Medulla oblongata (tissue), 1 donor: ENCODE data around the gene RBMS3.
A peak's percentile ranks its signal among the peaks of the same experiment; 100 is the strongest.
"Not testable (repeated sequence)": the region's sequence is repeated elsewhere in the genome, so short reads cannot be mapped to it uniquely, and the experiment has no call there.

ENCODE experiments used
- DNase-seq: peaks from one replicate; pipeline ENCODE4 v3.0.0-alpha.2; 2015; ENCODE audit errors: extremely low spot score

The RBMS3 gene

GRCh38 chr3:29312395-29312794 is 31.5 kb downstream of the RBMS3 start:
- DNase-seq, result no peak

- DNase-seq, result no peak
Observed at GRCh38 chr3:29312960-29313452, 32.1 kb downstream of the RBMS3 start.

DNA sequence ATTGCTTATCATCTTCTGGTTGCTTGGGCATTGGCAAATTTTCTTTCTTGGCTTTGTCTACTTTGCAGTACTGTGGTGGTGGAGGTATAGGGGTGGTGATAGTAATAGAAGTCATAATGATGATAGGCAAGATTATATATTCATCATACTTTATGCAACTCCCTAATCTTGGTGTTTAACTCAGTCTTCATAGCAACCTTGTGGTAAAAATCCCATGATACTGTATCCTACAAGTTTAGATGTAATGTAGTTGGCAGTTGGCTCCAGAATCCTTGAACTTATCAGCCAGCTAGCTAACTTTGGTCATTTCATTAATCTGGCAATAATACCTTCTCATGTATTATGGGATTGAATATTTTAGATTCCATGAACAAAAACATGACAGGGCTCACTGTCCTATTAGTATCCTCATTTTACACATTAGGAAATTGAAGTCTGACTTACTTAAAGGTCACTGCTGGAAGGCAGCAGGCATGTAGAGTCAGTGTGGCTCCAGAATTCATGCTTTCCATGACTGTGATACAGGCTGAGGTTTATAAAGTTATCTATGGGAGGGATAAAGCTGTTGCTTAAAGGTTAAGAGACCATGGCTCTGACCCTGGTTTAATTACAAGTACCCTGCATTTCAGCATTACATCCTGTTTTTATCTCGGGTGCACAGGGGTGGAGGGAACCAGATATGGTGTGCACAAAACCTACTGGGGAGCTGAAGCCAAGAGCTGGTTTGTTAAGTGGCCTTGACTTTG is 33.3 kb downstream of the RBMS3 start:
- no peak for DNase-seq

DNA sequence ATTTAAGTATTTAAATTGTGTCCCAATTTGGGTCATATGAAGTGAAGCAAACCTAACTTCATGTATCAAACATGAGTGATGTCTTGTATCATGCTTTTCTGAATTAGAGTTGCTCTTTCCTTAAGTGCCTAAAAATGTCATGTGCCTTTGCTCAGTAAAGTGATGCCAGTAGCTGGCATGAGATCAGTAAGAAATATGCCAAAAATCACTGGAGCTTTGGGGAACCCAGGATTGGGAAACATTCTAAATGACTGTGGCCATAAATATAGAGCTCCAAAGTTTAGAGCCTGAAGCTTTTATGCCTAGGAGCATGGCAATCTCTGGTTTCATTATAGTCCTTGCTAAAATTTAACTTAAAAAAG is 33.8 kb downstream of the RBMS3 start:
- DNase-seq, result no peak

DNA sequence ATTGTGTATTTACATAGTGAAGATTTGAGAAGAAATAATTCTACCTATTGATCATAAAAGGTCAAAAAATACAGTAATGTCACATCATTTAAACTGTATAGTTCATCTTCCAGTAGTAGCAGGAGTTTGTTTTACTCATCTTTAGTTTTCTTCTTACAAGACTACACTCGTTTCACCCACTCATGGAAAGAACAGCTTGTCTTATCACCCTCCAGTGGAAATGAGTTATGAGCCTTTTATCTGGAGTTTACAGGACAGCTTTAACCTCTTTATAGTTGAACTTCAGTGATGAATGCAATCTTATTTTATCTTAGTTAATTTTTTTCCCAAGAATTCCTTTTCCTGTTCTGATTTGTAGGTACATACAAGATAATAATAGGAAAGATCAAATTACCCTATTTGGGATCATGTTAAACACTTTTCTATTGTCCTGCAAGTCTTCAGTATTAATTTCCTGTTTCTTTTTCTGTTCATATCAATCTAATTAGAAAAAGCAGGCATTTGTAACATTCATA is 36.8 kb downstream of the RBMS3 start:
- no peak for DNase-seq

DNA sequence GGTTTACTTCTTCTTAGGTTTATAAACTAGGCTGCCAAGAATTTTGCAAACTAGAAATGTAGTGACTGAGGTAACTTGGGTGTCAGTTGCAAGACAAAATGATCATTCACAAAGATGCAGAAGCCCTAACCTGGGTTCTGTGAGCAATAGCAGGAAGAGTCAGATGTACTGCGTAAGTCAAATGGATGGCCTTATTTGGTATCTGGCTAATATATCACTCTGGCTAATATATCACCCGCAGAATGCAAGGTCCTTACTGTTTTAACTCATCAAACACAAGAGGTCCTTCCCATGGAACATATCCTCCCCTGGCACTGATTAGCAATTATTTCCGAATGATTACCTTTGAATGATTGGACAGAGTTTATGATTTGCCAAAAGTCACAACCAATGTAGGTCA is 37.4 kb downstream of the RBMS3 start:
- DNase-seq, result no peak

- DNase-seq, result no peak
Observed at GRCh38 chr3:29319262-29319661, 38.4 kb downstream of the RBMS3 start.

GRCh38 chr3:29319798-29320197 is 38.9 kb downstream of the RBMS3 start:
- DNase-seq, result no peak

GRCh38 chr3:29322586-29322985 is 41.7 kb downstream of the RBMS3 start:
- DNase-seq, result no peak

- peak; percentile 65 for DNase-seq
Observed at GRCh38 chr3:29324180-29324651, 43.3 kb downstream of the RBMS3 start.

- not testable (repeated sequence) for DNase-seq
Observed at GRCh38 chr3:29326540-29326939, 45.7 kb downstream of the RBMS3 start.

- no peak for DNase-seq
Observed at GRCh38 chr3:29329986-29330890, 49.4 kb downstream of the RBMS3 start.

DNA sequence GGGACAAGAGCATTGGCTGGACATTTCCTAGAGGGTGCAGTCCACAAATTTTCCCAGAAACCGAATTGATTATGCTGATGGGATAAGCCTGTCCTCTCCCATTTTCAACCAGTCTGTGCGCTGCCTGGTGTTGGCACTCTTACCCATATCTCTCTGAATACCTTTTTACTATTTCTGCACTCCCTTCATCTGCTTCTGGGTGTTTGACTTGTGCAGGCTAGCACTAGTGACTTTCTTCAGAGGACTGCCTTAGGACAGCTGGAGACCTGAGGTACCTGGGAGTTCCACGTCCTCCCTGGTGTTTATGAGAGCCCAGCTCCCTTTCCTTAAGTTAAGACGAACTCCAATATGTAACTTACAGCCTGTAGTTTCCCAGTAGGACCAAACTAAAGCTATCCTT is 50.2 kb downstream of the RBMS3 start:
- no peak for DNase-seq

GRCh38 chr3:29331456-29332194 is 50.8 kb downstream of the RBMS3 start:
- DNase-seq, result no peak

DNA sequence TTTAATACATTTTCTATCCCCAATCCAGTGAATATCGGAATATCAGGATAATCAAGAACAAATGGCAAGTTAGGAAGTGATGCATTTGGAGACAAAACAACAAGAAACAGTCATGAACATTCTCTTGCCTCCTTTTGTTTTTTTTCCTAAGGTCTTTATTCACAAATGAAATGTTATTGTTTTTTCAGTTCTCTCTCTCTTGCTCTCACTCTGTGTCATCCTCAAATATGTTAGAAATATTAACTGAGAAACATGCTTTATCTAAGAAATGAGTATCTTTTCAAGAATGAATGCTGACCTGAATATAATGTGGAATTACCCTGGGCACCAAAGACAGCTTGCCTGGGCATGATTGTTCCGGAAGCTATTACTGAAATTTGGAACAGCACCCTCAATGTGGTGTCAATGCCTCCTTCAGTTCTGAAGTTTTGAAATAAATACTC is 51.3 kb downstream of the RBMS3 start:
- no peak for DNase-seq

DNA sequence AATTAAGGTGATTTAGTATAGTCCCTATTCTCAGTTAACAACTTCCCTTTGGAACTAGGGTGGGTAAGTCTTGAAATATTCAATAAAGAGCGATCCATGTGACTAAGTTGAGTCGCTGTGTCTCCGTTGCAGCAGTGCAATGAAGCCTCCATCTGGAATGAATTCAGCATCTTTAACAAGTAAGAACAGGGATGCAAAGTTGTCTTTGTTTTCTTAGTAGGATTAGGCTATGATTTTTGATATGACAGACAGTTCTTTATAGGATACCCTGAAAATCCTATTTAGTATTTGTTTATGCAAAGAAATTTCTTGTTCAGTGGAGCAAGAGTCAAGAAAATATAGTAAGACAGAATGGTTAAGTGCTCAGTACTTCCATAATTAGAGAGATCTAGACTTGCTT is 52.7 kb downstream of the RBMS3 start:
- no peak for DNase-seq

DNA sequence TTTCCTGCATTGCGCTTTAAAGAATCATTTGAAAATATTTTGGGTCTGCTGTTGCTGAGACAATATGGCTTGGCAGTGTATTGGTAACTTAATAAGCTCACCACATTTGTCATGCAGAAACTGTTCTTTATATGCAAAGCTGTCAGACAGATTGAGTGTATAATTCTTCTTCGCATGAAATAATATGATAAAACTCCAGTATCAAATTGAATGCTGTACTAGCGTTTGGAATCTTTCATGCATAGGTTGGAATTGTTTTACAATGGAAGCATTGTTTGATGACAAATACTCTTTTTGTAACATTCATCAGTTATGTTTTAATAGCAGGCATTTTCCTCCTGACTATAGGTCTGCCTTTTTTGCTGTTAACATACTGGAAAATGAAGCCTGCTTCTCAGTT is 53.8 kb downstream of the RBMS3 start:
- no peak for DNase-seq

DNA sequence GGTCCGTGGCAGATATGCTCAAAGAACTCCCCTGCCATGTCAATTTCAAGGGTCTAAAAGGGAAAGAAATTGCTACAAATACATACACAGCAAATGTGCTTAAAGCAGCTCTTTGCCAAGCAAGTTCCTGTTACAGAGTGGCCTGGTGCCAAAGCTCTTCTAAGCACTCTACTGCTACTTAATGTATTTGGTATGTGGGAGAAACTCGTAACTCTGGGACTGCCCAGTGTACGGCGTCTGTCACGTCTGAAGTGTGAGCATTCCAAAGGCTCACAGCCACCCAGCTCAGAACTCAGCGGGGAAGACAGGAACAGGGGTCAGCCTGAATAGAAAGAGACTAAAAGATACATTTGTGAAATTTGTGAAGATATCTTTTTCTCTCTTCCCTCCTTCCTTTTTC is 54.6 kb downstream of the RBMS3 start:
- peak; percentile 74 for DNase-seq

- no peak for DNase-seq
Observed at GRCh38 chr3:29335943-29336342, 55.1 kb downstream of the RBMS3 start.

DNA sequence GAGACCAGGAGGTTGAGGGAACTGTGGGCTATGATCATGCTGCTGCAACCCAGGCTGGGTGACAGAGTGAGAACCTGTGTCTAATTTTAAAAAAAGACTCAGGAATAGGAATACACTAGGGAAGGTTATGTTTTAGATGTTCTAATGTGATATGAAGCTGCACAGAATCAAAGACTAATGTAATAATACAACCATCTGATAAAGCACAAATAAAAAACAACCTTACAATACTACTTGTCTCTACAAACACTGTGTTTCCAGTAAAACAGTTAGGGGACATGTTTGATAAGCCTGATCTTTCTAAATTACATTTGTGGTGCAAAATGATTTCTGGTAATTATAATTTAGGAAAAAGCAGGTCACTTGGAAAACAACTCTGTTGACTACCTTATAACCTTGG is 56.7 kb downstream of the RBMS3 start:
- DNase-seq, result no peak

DNA sequence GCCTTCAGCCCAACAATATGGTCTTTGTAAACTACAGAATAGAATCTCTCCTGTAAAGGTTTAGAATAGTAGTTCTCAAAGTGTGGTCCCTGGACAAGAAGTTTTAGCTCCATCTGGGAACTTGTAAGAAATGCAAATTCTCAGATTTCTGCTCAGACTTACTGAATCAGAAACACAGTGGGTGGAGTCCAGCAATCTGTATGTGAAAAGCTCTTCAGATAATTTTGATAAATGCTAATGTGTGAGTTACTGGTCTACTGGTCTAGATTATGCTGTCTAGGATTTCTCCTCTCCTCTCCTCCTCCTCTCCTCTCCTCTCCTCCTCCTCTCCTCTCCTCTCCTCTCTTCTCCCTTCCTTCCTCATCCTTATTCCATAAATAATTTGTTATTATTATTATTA is 57.5 kb downstream of the RBMS3 start:
- no peak for DNase-seq
